IMR-90 (cell line): ENCODE measurements around the gene PODXL2.

ENCODE experiments used
- CEBPB ChIP-seq: IDR thresholded peaks from 2 replicates; pipeline ENCODE4 v1.6.1; 2012; ENCODE audit warnings: low read depth, low read length, improper control_type of control experiment
- CTCF ChIP-seq: conservative IDR thresholded peaks from 2 replicates; pipeline ENCODE4 v1.5.1; 2012; ENCODE audit warnings: mild to moderate bottlenecking, low read depth, low read length, improper control_type of control experiment
- MAFK ChIP-seq: IDR thresholded peaks from 2 replicates; pipeline ENCODE4 v1.6.1; 2012; ENCODE audit warnings: low read depth, low read length, improper control_type of control experiment
- POLR2A ChIP-seq: IDR thresholded peaks from 2 replicates; pipeline ENCODE4 v1.6.1; 2012; ENCODE audit warnings: mild to moderate bottlenecking, low read depth, low read length
- RFX5 ChIP-seq: IDR thresholded peaks from 2 replicates; pipeline ENCODE4 v1.8.0; 2012; ENCODE audit warnings: low read depth, mild to moderate bottlenecking, low read length, moderate library complexity
- USF2 ChIP-seq: fragments of 150-350 bp; IDR thresholded peaks from 2 replicates; pipeline ENCODE4 v1.6.1; 2017; ENCODE audit warnings: mild to moderate bottlenecking, antibody characterized with exemption, low read length, low read depth

GRCh38 chr3:127710155-127710941 lies 81.4 kb downstream of the PODXL2 start:
- no peak for TF ChIP-seq POLR2A
- no peak for TF ChIP-seq CTCF
- TF ChIP-seq RFX5: no peak
- TF ChIP-seq CEBPB: no peak
- TF ChIP-seq USF2: no peak
- no peak for TF ChIP-seq MAFK
